LNCAP (cell line): ENCODE measurements around the gene LSM10.

Experiments
- TF ChIP-seq, protein P1 (sequence below): fragments of 450-650 bp; IDR thresholded peaks from 2 replicates; pipeline ENCODE4 v1.5.1; 2017; ENCODE audit warnings: mild to moderate bottlenecking

LSM10 gene

DNA sequence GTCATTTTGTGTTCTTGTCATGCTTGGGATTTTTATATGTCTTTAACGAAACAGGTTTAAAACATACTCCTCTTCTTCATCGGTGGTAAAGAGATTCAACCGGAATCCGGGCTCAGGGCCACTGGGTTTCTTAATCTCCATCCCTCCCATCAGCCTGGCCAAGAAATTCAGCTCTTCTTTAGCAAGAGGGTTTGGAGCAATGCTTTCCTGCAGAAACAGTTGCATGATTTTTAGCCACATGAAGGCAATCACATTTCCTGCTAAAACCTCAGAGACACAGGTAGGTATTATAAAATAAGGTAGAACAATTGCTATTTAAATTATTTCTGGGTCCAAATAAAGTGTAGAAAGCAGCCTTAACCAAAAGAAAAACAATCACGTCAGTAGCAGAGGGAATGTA, 22.7 kb upstream of the LSM10 start:
- TF ChIP-seq, protein P1, sequence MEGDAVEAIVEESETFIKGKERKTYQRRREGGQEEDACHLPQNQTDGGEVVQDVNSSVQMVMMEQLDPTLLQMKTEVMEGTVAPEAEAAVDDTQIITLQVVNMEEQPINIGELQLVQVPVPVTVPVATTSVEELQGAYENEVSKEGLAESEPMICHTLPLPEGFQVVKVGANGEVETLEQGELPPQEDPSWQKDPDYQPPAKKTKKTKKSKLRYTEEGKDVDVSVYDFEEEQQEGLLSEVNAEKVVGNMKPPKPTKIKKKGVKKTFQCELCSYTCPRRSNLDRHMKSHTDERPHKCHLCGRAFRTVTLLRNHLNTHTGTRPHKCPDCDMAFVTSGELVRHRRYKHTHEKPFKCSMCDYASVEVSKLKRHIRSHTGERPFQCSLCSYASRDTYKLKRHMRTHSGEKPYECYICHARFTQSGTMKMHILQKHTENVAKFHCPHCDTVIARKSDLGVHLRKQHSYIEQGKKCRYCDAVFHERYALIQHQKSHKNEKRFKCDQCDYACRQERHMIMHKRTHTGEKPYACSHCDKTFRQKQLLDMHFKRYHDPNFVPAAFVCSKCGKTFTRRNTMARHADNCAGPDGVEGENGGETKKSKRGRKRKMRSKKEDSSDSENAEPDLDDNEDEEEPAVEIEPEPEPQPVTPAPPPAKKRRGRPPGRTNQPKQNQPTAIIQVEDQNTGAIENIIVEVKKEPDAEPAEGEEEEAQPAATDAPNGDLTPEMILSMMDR, result no peak

DNA sequence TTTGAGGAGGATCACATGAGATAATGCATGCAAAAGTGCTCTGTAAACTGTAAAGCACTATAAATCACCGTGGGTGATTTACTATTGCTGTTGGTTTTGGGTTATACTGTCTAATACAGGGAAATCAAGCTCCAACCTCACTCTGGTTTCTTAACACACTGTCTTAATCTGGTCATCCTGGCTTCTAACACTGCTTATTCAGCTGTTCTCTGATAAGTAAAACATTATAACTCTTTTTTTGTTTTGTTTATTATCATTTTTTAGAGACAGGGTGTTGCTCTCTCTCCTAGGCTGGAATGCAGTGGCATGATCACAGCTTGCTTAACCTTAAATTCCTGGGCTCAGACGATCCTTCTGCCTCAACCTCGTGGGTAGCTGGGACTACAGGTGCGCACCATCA, 21.9 kb upstream of the LSM10 start:
- TF ChIP-seq, protein P1, result no peak

DNA sequence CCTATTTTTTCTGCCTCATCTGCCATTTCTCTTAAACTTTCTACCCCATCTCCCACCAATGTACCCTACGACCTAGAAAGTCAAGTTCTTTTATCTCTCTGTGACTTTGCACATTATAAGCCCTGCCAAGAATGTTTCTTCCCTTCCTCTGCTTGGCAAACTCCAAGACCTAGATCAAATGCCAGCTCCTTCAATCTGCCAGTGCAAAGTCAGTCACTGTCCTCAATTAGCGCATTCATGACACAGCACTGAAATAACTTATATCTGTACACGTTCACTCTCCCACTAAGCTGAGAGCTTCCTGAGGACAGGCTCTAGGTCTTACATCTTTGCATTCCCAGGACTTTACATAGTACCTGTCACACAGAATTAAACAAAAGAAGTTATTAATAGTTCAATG, 21.4 kb upstream of the LSM10 start:
- TF ChIP-seq, protein P1, result no peak

DNA sequence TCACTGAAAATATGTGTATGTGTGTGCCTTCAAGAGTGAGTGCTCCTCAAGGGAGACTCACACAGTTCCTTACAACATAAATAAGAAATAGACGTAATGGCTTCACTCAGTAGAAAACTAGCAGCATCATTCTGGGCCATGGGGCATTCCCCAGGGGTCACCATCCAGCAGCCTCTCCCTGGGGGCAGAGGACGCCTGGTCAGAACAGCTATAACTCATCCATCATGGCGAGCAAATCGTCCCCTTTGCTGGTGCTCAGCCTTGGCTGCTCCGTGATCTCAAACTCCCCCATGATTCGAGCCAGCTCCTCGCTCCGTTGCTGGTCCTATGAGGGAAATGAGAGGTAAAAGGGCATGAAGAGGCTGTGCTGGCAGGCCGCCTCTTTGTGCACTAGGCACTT, 20.2 kb upstream of the LSM10 start:
- TF ChIP-seq, protein P1, result no peak

DNA sequence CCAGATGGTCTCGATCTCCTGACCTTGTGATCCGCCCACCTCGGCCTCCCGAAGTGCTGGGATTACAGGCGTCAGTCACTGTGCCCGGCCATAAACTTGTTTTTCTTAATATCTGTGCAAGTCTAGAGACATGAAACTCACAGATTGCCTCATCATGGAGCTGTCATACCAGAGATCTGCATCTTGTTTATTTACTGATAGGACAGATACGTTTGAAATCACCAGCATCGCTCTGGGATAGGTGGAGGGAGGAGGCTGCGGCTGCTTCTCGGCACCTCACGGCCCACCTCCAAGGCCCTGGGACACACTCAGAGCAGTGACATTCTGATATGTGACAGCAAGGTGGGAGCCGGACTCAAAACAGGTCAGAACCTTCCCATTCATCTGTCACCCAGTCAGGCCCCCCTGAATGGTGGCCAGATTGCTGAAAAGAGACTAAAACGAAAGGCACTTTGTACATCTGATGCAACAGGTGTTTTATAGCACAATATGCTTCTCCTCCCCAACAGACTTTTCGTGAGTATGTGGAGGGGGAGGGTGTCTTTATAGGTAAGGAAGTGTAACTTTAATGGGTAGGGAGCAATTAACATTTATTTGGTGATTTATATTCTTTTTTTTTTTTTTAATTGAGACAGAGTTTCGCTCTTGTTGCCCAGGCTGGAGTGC, 18.1 kb upstream of the LSM10 start:
- TF ChIP-seq, protein P1, result no peak

DNA sequence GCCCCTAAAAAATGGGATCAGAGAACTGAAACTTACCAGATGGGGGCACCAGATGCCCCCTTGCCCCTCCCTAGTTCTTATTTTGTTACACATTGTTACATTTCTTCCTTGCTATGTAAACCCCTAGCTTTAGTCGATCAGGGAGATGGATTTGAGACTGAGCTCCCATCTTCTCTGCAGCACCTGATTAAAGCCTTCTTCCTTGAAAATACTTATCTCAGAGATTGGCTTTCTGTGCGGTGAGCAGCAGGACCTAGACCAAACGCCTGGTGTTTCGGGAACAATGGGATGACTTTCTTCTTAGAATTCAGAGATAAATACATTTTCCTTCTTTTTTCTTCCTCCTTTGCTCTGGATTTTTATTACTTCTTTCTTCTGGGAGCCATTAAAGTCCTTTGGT, 16.7 kb upstream of the LSM10 start:
- TF ChIP-seq, protein P1, result no peak

DNA sequence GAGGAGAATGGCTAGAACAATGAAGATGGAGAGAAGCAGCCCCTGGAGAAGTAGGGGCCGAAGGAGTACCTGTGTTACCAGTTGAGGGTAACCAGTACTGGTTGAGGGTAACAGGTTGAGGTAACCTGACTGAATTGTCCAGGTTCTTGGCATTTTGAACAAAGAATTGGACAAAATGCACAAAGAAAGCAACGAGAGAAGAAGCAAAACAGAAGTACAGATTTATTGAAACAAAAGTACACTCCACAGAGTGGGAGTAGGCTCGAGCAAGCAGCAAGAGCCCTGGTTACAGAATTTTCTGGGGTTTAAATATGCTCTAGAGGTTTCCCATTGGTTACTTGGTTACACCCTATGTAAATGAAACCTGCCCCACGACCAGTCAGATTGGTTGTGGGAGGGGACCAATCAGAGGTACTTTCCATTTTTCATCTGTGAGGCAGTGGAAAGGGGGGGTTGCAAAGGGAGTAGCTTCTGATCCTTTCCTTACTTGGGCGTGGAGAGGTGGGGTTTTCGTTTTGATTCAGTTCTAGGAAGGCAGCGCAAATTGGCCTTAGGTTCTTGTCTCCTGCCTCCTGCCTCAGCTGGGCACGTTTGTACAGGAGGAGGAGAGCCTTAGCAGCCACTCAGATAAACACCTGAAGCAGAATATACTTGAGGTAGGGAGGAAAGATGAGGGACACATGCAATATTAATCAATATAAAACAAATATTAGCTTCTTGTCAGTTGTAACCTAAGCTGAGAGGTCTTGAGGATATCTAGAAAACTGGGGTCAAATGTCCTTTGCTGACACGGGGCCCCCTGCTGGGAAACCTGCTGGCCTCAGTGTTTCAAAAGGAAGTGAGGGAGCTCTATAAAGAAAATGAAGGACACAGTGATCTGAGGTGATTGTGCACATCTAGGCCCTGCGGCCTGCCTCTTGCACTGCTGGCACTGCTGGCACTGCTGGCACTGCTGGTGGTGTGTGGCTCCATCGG, 14.3 kb upstream of the LSM10 start:
- TF ChIP-seq, protein P1, result no peak
